IMR-90 (cell line): Measurements from ENCODE around the gene LEUTX. TPM values are rescaled to one million over a fixed set of nuclear protein-coding genes. Genes with fewer than 3 reads are reported as not detected.

ENCODE experiments used
- ATAC-seq: fragments of 200-7000 bp; cut with Tn5 transposase; 2 replicates; pipeline ENCODE4 v1.9.1; 2020; ENCODE audit warnings: low read depth, mild to moderate bottlenecking, moderate library complexity
- BruUV-seq: library from RNA; stranded (reverse); fragments of 400-500 nt; replicated peaks from 2 replicates; lab custom pipeline; 2021; lab: Mats Ljungman, UMichigan
- CTCF ChIA-PET: fragments of 300-600 bp; formaldehyde crosslinking; extraction: SDS; loops from one replicate; lab custom pipeline; 2021; ENCODE audit warnings: antibody characterized with exemption; lab: Yijun Ruan, JAX
- POLR2A ChIA-PET: fragments of 300-600 bp; sonication (Branson Sonifier 250); formaldehyde crosslinking; loops from one replicate; lab custom pipeline; 2022; ENCODE audit warnings: antibody characterized with exemption; ENCODE audit not compliant: unreplicated experiment; lab: Charles Lee
- DNase-seq: peaks from one replicate; pipeline ENCODE4 v3.0.0; 2013
- H2AFZ ChIP-seq: replicated peaks from 2 replicates; pipeline ENCODE3; 2013; ENCODE audit warnings: low read length, mild to moderate bottlenecking; ENCODE audit not compliant: poor library complexity
- H2AK5ac ChIP-seq: 2 replicates; pipeline ENCODE4 v1.6.1; 2013; ENCODE audit warnings: low read depth, low read length, inconsistent platforms
- H2AK9ac ChIP-seq: replicated peaks from 2 replicates; pipeline ENCODE3; 2013; ENCODE audit warnings: mild to moderate bottlenecking, low read depth, low read length, moderate library complexity; ENCODE audit not compliant: poor library complexity
- H2BK120ac ChIP-seq: 2 replicates; pipeline ENCODE4 v1.6.1; 2013; ENCODE audit warnings: low read depth, low read length, inconsistent platforms
- H2BK15ac ChIP-seq: 3 replicates; pipeline ENCODE4 v1.6.1; 2013; ENCODE audit warnings: low read depth, low read length, inconsistent platforms
- H2BK20ac ChIP-seq: 2 replicates; pipeline ENCODE4 v1.6.1; 2013; ENCODE audit warnings: low read depth, mild to moderate bottlenecking, inconsistent platforms, low read length, moderate library complexity
- H2BK5ac ChIP-seq: 2 replicates; pipeline ENCODE4 v1.6.1; 2013; ENCODE audit warnings: mild to moderate bottlenecking, low read depth, low read length, inconsistent platforms; ENCODE audit not compliant: poor library complexity, severe bottlenecking
- H3K14ac ChIP-seq: replicated peaks from 2 replicates; pipeline ENCODE4 v1.6.1; 2013; ENCODE audit warnings: low read depth, low read length, inconsistent platforms
- H3K18ac ChIP-seq: 2 replicates; pipeline ENCODE4 v1.6.1; 2013; ENCODE audit warnings: low read depth, low read length, control low read depth
- H3K23ac ChIP-seq: 2 replicates; pipeline ENCODE4 v1.6.1; 2013; ENCODE audit warnings: low read depth, low read length, inconsistent platforms
- H3K27ac ChIP-seq: 2 replicates; pipeline ENCODE4 v1.5.1; 2013; ENCODE audit warnings: mild to moderate bottlenecking, control low read depth, low read length; ENCODE audit not compliant: insufficient read depth
- H3K27me3 ChIP-seq: 2 replicates; pipeline ENCODE4 v1.6.1; 2013; ENCODE audit warnings: low read length; ENCODE audit not compliant: control insufficient read depth, insufficient read depth
- H3K36me3 ChIP-seq: 2 replicates; pipeline ENCODE4 v1.6.1; 2013; ENCODE audit warnings: low read length, mixed read lengths; ENCODE audit not compliant: control insufficient read depth, insufficient read depth
- H3K4ac ChIP-seq: 2 replicates; pipeline ENCODE4 v1.6.1; 2013; ENCODE audit warnings: low read depth, low read length, inconsistent platforms
- H3K4me1 ChIP-seq: 2 replicates; pipeline ENCODE4 v1.6.1; 2013; ENCODE audit warnings: low read length, mixed read lengths; ENCODE audit not compliant: control insufficient read depth, insufficient read depth
- H3K4me2 ChIP-seq: 2 replicates; pipeline ENCODE4 v1.6.1; 2013; ENCODE audit warnings: low read depth, mild to moderate bottlenecking, control low read depth, low read length, moderate library complexity
- H3K4me3 ChIP-seq: 2 replicates; pipeline ENCODE4 v1.5.1; 2013; ENCODE audit warnings: low read depth, mild to moderate bottlenecking, control low read depth, low read length, moderate library complexity; ENCODE audit not compliant: insufficient read depth
- H3K56ac ChIP-seq: 2 replicates; pipeline ENCODE4 v1.6.1; 2013; ENCODE audit warnings: low read length, inconsistent platforms; ENCODE audit not compliant: insufficient read depth; ENCODE audit errors: extremely low read depth
- H3K79me1 ChIP-seq, 2 experiments: 2 replicates each; pipeline ENCODE4 v1.6.1; 2013; ENCODE audit warnings: low read length in 2 of 2, inconsistent platforms in 1 of 2, low read depth in 1 of 2
- H3K9ac ChIP-seq: 2 replicates; pipeline ENCODE4 v1.6.1; 2013; ENCODE audit warnings: low read depth, low read length, control low read depth
- H3K9me1 ChIP-seq: 2 replicates; pipeline ENCODE4 v1.6.1; 2013; ENCODE audit warnings: low read length, inconsistent platforms; ENCODE audit not compliant: insufficient read depth
- H3K9me3 ChIP-seq: 2 replicates; pipeline ENCODE4 v1.6.1; 2013; ENCODE audit warnings: low read length; ENCODE audit not compliant: control insufficient read depth, insufficient read depth
- H4K20me1 ChIP-seq: 2 replicates; pipeline ENCODE4 v1.6.1; 2013; ENCODE audit warnings: low read length, inconsistent platforms; ENCODE audit not compliant: insufficient read depth
- H4K5ac ChIP-seq: 2 replicates; pipeline ENCODE4 v1.6.1; 2013; ENCODE audit warnings: mild to moderate bottlenecking, low read depth, low read length, control low read depth
- H4K8ac ChIP-seq, 2 experiments: 2 replicates each; pipeline ENCODE4 v1.6.1; 2013; ENCODE audit warnings: low read depth in 2 of 2, low read length in 2 of 2, control low read depth in 1 of 2, inconsistent platforms in 1 of 2
- H4K91ac ChIP-seq: 2 replicates; pipeline ENCODE4 v1.6.1; 2013; ENCODE audit warnings: low read depth, low read length, inconsistent platforms; ENCODE audit not compliant: insufficient read depth
- CEBPB ChIP-seq: IDR thresholded peaks from 2 replicates; pipeline ENCODE4 v1.6.1; 2012; ENCODE audit warnings: low read depth, low read length, improper control_type of control experiment
- CHD1 ChIP-seq: IDR thresholded peaks from 2 replicates; pipeline ENCODE4 v1.6.1; 2012; ENCODE audit warnings: low read depth, low read length, improper control_type of control experiment
- CTCF ChIP-seq: conservative IDR thresholded peaks from 2 replicates; pipeline ENCODE4 v1.5.1; 2012; ENCODE audit warnings: mild to moderate bottlenecking, low read depth, low read length, improper control_type of control experiment
- ELK1 ChIP-seq: fragments of 150-350 bp; IDR thresholded peaks from 2 replicates; pipeline ENCODE4 v1.6.1; 2016; ENCODE audit warnings: low read depth, mild to moderate bottlenecking, low read length, moderate library complexity, borderline replicate concordance
- MAFK ChIP-seq: IDR thresholded peaks from 2 replicates; pipeline ENCODE4 v1.6.1; 2012; ENCODE audit warnings: low read depth, low read length, improper control_type of control experiment
- MAZ ChIP-seq: IDR thresholded peaks from 2 replicates; pipeline ENCODE4 v1.6.1; 2012; ENCODE audit warnings: low read depth, mild to moderate bottlenecking, low read length, improper control_type of control experiment, moderate library complexity, borderline replicate concordance
- NFE2L2 ChIP-seq: fragments of 150-350 bp; IDR thresholded peaks from 2 replicates; pipeline ENCODE4 v1.6.1; 2016; ENCODE audit warnings: low read depth, mild to moderate bottlenecking, low read length
- POLR2A ChIP-seq: IDR thresholded peaks from 2 replicates; pipeline ENCODE4 v1.6.1; 2012; ENCODE audit warnings: mild to moderate bottlenecking, low read depth, low read length
- RAD21 ChIP-seq: IDR thresholded peaks from 2 replicates; pipeline ENCODE4 v1.6.1; 2012; ENCODE audit warnings: low read length, improper control_type of control experiment
- SMC3 ChIP-seq: fragments of 150-350 bp; IDR thresholded peaks from 2 replicates; pipeline ENCODE4 v1.6.1; 2016; ENCODE audit warnings: low read depth, mild to moderate bottlenecking, antibody characterized with exemption, low read length, moderate library complexity
- USF2 ChIP-seq: fragments of 150-350 bp; IDR thresholded peaks from 2 replicates; pipeline ENCODE4 v1.6.1; 2017; ENCODE audit warnings: mild to moderate bottlenecking, antibody characterized with exemption, low read length, low read depth
- WGBS, 2 experiments: methylation state at CpG; one replicate each; pipeline versions ENCODE4 v1.1.5 to v1.1.7; 2013; ENCODE audit warnings: missing lambda C conversion rate in 2 of 2; ENCODE audit not compliant: insufficient read length in 1 of 2; ENCODE audit errors: extremely low coverage in 2 of 2; 5-methylcytosine and 5-hydroxymethylcytosine counted together
- dilution Hi-C: fragments of 300-500 bp; cut with HindIII; formaldehyde crosslinking; loops from one replicate; pipeline ENCODE4 v1.14.3; 2018; ENCODE audit warnings: low sequenced_read_pairs; ENCODE audit not compliant: unreplicated experiment
- in situ Hi-C: fragments of 300-500 bp; cut with MboI; formaldehyde crosslinking; loops from 3 replicates; pipeline ENCODE4 v1.14.3; 2019; ENCODE audit warnings: low sequenced_read_pairs, inconsistent platforms, mixed read lengths
- intact Hi-C: fragments of 100-400 bp; cut with micrococcal nuclease; formaldehyde crosslinking; loops from 2 replicates; pipeline ENCODE4 v1.10.0; 2022
- polyA plus RNA-seq, 3 experiments: library from polyadenylated mRNA; depleted of rRNA; stranded (reverse); fragments of >200 nt; gene quantifications; 2 replicates each; pipeline ENCODE4 v1.2.3, GENCODE V29; 2012; ENCODE audit warnings: low replicate concordance in 1 of 3
- total RNA-seq: library from RNA; depleted of rRNA; stranded (reverse); fragments of >200 nt; gene quantifications from 2 replicates; pipeline ENCODE4 v1.2.3, GENCODE V29; 2012

LEUTX gene
- total and polyA plus RNA-seq, 2 of the 4 experiments (the other 2 are of a cell fraction), result not detected

- Histone ChIP-seq H3K27ac (no peak overlapping the region), H2BK120ac (no peak overlapping the region), H2AFZ (no peak overlapping the region), H3K9me3 (peaks cover 2% of the 10 kb centered on the region; the same call in 1 of the 2 replicates), H3K23ac (no peak overlapping the region), H3K27me3 (no peaks in the 10 kb centered on the region), H4K5ac (no peak overlapping the region), H3K4me2 (no peak overlapping the region), H4K20me1 (no peaks in the 10 kb centered on the region), H4K8ac (no peak overlapping the region), H2AK9ac (no peak overlapping the region), H3K4me1 (no peaks in the 10 kb centered on the region), H3K14ac (no peak overlapping the region), H3K79me1 (no peaks in the 10 kb centered on the region), H4K91ac (no peak overlapping the region), H3K18ac (no peak overlapping the region), H3K36me3 (no peaks in the 10 kb centered on the region), H3K9ac (no peak overlapping the region), H2AK5ac (no peak overlapping the region), H3K9me1 (no peaks in the 10 kb centered on the region), H2BK20ac (no peak overlapping the region), H2BK5ac (no peak overlapping the region), H2BK15ac (no peak overlapping the region), H3K4me3 (no peak overlapping the region), H3K4ac (no peak overlapping the region), H3K56ac (no peak overlapping the region)
- ChIA-PET CTCF (interaction anchor here (0.6 kb wide), 2 partner anchors 12 to 1748 kb away, joined by 3 to 4 read pairs; no protein-coding TSS in a partner anchor), POLR2A (no interaction called here)
- dilution Hi-C loops, result no loop called here
- DNase-seq (no peak), ATAC-seq (no peak)
- no CpG with 5 or more reads among the region's 4 CpGs for WGBS, 2 experiments
- in situ Hi-C loops, result no loop called here
- intact Hi-C loops, result no loop called here
- no TSS peak for BruUV-seq
- TF ChIP-seq RAD21 (no peak), SMC3 (no peak), MAFK (no peak), NFE2L2 (no peak), ELK1 (no peak), CTCF (no peak), CHD1 (no peak), USF2 (no peak), CEBPB (no peak), MAZ (no peak), POLR2A (no peak)
Observed at GRCh38 chr19:39810424-39810823, 31.8 kb downstream of the LEUTX start.
